H9 (cell line): ENCODE measurements around the gene DAPP1. TPM values are rescaled to one million over a fixed set of nuclear protein-coding genes. Genes with fewer than 3 reads are reported as not detected.

Source experiments
- DNase-seq: peaks from one replicate; pipeline ENCODE4 v3.0.0-alpha.2; 2017
- H2AFZ ChIP-seq: one replicate; pipeline ENCODE4 v1.6.1; 2013; ENCODE audit warnings: mild to moderate bottlenecking, low read length, control low read depth, moderate library complexity
- H2AK5ac ChIP-seq: 2 replicates; pipeline ENCODE4 v1.6.1; 2013; ENCODE audit warnings: low read length, control low read depth, mixed read lengths; ENCODE audit not compliant: insufficient read length
- H2BK120ac ChIP-seq: one replicate; pipeline ENCODE4 v1.6.1; 2013; ENCODE audit warnings: low read depth, mild to moderate bottlenecking, low read length, control low read depth, inconsistent platforms; ENCODE audit not compliant: poor library complexity, severe bottlenecking
- H2BK12ac ChIP-seq: 2 replicates; pipeline ENCODE4 v1.6.1; 2013; ENCODE audit warnings: low read length, control low read depth, mixed read lengths, low read depth; ENCODE audit not compliant: insufficient read length
- H2BK15ac ChIP-seq: 2 replicates; pipeline ENCODE4 v1.6.1; 2013; ENCODE audit warnings: low read depth, low read length, control low read depth
- H2BK20ac ChIP-seq: one replicate; pipeline ENCODE4 v1.6.1; 2013; ENCODE audit warnings: low read depth, mild to moderate bottlenecking, low read length, control low read depth, inconsistent platforms; ENCODE audit not compliant: poor library complexity, severe bottlenecking
- H2BK5ac ChIP-seq: 2 replicates; pipeline ENCODE4 v1.6.1; 2013; ENCODE audit warnings: low read length, control low read depth, mixed read lengths; ENCODE audit not compliant: insufficient read length
- H3K14ac ChIP-seq: 2 replicates; pipeline ENCODE4 v1.6.1; 2013; ENCODE audit warnings: low read length, control low read depth; ENCODE audit not compliant: insufficient read depth
- H3K18ac ChIP-seq: 2 replicates; pipeline ENCODE4 v1.6.1; 2013; ENCODE audit warnings: low read depth, mild to moderate bottlenecking, mixed read lengths, low read length, control low read depth; ENCODE audit not compliant: insufficient read length
- H3K23ac ChIP-seq: 2 replicates; pipeline ENCODE4 v1.6.1; 2013; ENCODE audit warnings: low read length, control low read depth, mixed read lengths, low read depth; ENCODE audit not compliant: insufficient read length
- H3K23me2 ChIP-seq: 2 replicates; pipeline ENCODE4 v1.6.1; 2013; ENCODE audit warnings: low read depth, mild to moderate bottlenecking, mixed read lengths, low read length, control low read depth; ENCODE audit not compliant: insufficient read length, poor library complexity, severe bottlenecking
- H3K27ac ChIP-seq: 2 replicates; pipeline ENCODE4 v1.5.1; 2013; ENCODE audit warnings: low read length, control low read depth, mixed read lengths, low read depth; ENCODE audit not compliant: insufficient read length
- H3K27me3 ChIP-seq: 2 replicates; pipeline ENCODE4 v1.6.1; 2013; ENCODE audit warnings: low read length, control low read depth, inconsistent platforms; ENCODE audit not compliant: insufficient read depth
- H3K4ac ChIP-seq: 2 replicates; pipeline ENCODE4 v1.6.1; 2013; ENCODE audit warnings: low read depth, mild to moderate bottlenecking, control low read depth, inconsistent platforms, low read length, moderate library complexity
- H3K4me1 ChIP-seq: 2 replicates; pipeline ENCODE4 v1.6.1; 2013; ENCODE audit warnings: low read length, control low read depth, inconsistent platforms; ENCODE audit not compliant: insufficient read depth
- H3K4me2 ChIP-seq: 2 replicates; pipeline ENCODE4 v1.6.1; 2013; ENCODE audit warnings: low read length, control low read depth, mixed read lengths; ENCODE audit not compliant: insufficient read length, insufficient read depth
- H3K56ac ChIP-seq: 2 replicates; pipeline ENCODE4 v1.6.1; 2013; ENCODE audit warnings: low read depth, mild to moderate bottlenecking, mixed read lengths, low read length, control low read depth; ENCODE audit not compliant: insufficient read length
- H3K79me1 ChIP-seq: 2 replicates; pipeline ENCODE4 v1.6.1; 2013; ENCODE audit warnings: low read depth, mild to moderate bottlenecking, moderate library complexity, low read length, control low read depth, inconsistent platforms; ENCODE audit not compliant: insufficient read depth, poor library complexity, severe bottlenecking
- H3K79me2 ChIP-seq: 2 replicates; pipeline ENCODE4 v1.6.1; 2013; ENCODE audit warnings: low read length, control low read depth, inconsistent platforms; ENCODE audit not compliant: insufficient read depth
- H3K9ac ChIP-seq: 2 replicates; pipeline ENCODE4 v1.6.1; 2013; ENCODE audit warnings: low read length, control low read depth, mixed read lengths; ENCODE audit not compliant: insufficient read length; ENCODE audit errors: extremely low read depth
- H3K9me3 ChIP-seq: one replicate; pipeline ENCODE4 v1.6.1; 2013; ENCODE audit warnings: low read depth, low read length, inconsistent platforms; ENCODE audit not compliant: control insufficient read depth
- H3T11ph ChIP-seq: one replicate; pipeline ENCODE4 v1.6.1; 2013; ENCODE audit warnings: mild to moderate bottlenecking, low read length, control low read depth, inconsistent platforms
- H4K20me1 ChIP-seq: one replicate; pipeline ENCODE4 v1.6.1; 2013; ENCODE audit not compliant: control insufficient read depth, insufficient read length, insufficient read depth
- H4K5ac ChIP-seq: 2 replicates; pipeline ENCODE4 v1.6.1; 2013; ENCODE audit warnings: low read depth, mild to moderate bottlenecking, mixed read lengths, low read length, control low read depth; ENCODE audit not compliant: insufficient read length
- H4K8ac ChIP-seq: replicated peaks from 2 replicates; pipeline ENCODE4 v1.6.1; 2013; ENCODE audit warnings: low read length, control low read depth, mixed read lengths, low read depth; ENCODE audit not compliant: insufficient read length
- H4K91ac ChIP-seq: 2 replicates; pipeline ENCODE4 v1.6.1; 2013; ENCODE audit warnings: low read depth, mild to moderate bottlenecking, moderate library complexity, mixed read lengths, low read length, control low read depth; ENCODE audit not compliant: insufficient read length
- H3K27ac Mint-ChIP-seq, 3 experiments: 2 replicates in 2 of 3; 3 replicates in 1 of 3; pipeline ENCODE4 v1.8.0; 2020 to 2021; ENCODE audit warnings: mixed read lengths in 3 of 3, mild to moderate bottlenecking in 1 of 3, moderate library complexity in 1 of 3
- H3K27me3 Mint-ChIP-seq: 2 replicates; pipeline ENCODE4 v1.8.0; 2021; ENCODE audit warnings: low read depth, mild to moderate bottlenecking, moderate library complexity, mixed read lengths
- H3K36me3 Mint-ChIP-seq, 3 experiments: 2 replicates in 2 of 3; 3 replicates in 1 of 3; pipeline ENCODE4 v1.8.0; 2020 to 2021; ENCODE audit warnings: low read depth in 3 of 3, mixed read lengths in 3 of 3; ENCODE audit not compliant: insufficient read depth in 1 of 3
- H3K4me1 Mint-ChIP-seq, 2 experiments: 2 replicates each; pipeline ENCODE4 v1.8.0; 2020; ENCODE audit warnings: mixed read lengths in 2 of 2
- H3K4me3 Mint-ChIP-seq, 2 experiments: 2 replicates in 1 of 2; 3 replicates in 1 of 2; pipeline ENCODE4 v1.8.0; 2020 to 2021; ENCODE audit warnings: mild to moderate bottlenecking in 2 of 2, mixed read lengths in 2 of 2, moderate library complexity in 1 of 2
- H3K9me3 Mint-ChIP-seq, 2 experiments: 2 replicates in 1 of 2; 3 replicates in 1 of 2; pipeline ENCODE4 v1.8.0; 2020; ENCODE audit warnings: mild to moderate bottlenecking in 2 of 2, mixed read lengths in 2 of 2, moderate library complexity in 1 of 2
- CTCF ChIP-seq: fragments of 200-600 bp; sonication (generic); conservative IDR thresholded peaks from 3 replicates; pipeline ENCODE4 v1.8.0; 2021; ENCODE audit warnings: antibody characterized with exemption, mild to moderate bottlenecking
- total RNA-seq: library from RNA; stranded (reverse); gene quantifications from 2 replicates; pipeline ENCODE4 v1.2.1, GENCODE V29; 2021

The DAPP1 gene
- total RNA-seq, 1 experiment from 2014 or later, result not detected

- no peak for TF ChIP-seq CTCF
- Mint-ChIP-seq H3K36me3 (no peaks in the 10 kb centered on the region), H3K27me3 (no peaks in the 10 kb centered on the region), H3K9me3 (no peaks in the 10 kb centered on the region), H3K4me1 (peaks cover 3 to 9% of the 10 kb centered on the region in 2 experiments), H3K27ac (no peak overlapping the region), H3K4me3 (no peak overlapping the region)
- Histone ChIP-seq H4K8ac (no peak overlapping the region), H3K79me2 (no peaks in the 10 kb centered on the region), H3K9ac (no peak overlapping the region), H3K4me2 (no peak overlapping the region), H4K5ac (no peak overlapping the region), H2BK12ac (no peak overlapping the region), H3K18ac (no peak overlapping the region), H4K91ac (no peak overlapping the region), H3K27me3 (no peaks in the 10 kb centered on the region), H3K23ac (no peak overlapping the region), H2AFZ (no peak overlapping the region), H2BK20ac (no peak overlapping the region), H3K14ac (no peak overlapping the region), H2AK5ac (no peak overlapping the region), H3K9me3 (no peaks in the 10 kb centered on the region), H4K20me1 (no peaks in the 10 kb centered on the region), H3T11ph (no peak overlapping the region), H3K23me2 (no peaks in the 10 kb centered on the region), H3K4me1 (no peaks in the 10 kb centered on the region), H3K79me1 (no peaks in the 10 kb centered on the region), H2BK5ac (no peak overlapping the region), H3K27ac (no peak overlapping the region), H3K56ac (no peak overlapping the region), H3K4ac (no peak overlapping the region), H2BK120ac (no peak overlapping the region), H2BK15ac (no peak overlapping the region)
- no peak for DNase-seq
These were observed 6.1 kb upstream of the DAPP1 start for GRCh38 chr4:99810536-99810935.
